T-cell (primary cell): Measurements from ENCODE around the gene ADSL. TPM values are rescaled to one million over a fixed set of nuclear protein-coding genes. Genes with fewer than 3 reads are reported as not detected.
"Not testable (repeated sequence)": the region's sequence is repeated elsewhere in the genome, so short reads cannot be mapped to it uniquely, and the experiment has no call there.

Experiments used
- ATAC-seq, 4 experiments: fragments of 200-7000 bp in 3 of 4; fragments of 150-1000 bp in 1 of 4; cut with Tn5 transposase; replicated peaks in 1 of 4; 1 replicate in 3 of 4; 2 replicates in 1 of 4; pipeline ENCODE4 v1.10.0; 2021; ENCODE audit warnings: moderate library complexity in 3 of 4, mild to moderate bottlenecking in 2 of 4, moderate number of reproducible peaks in 1 of 4
- CTCF ChIA-PET, 2 donors: fragments of 300-600 bp; sonication (Branson Sonifier 250); formaldehyde crosslinking; loops; one replicate each; lab custom pipeline; 2022; ENCODE audit warnings: antibody characterized with exemption in 2 of 2; lab: Charles Lee
- POLR2A ChIA-PET, 2 donors: fragments of 300-600 bp; sonication (Branson Sonifier 250); formaldehyde crosslinking; loops; one replicate each; lab custom pipeline; 2022; ENCODE audit warnings: antibody characterized with exemption in 2 of 2; lab: Charles Lee
- DNase-seq, 35 experiments: peaks; one replicate each; pipeline versions ENCODE4 v3.0.0 to v3.0.0-alpha.2; 2013 to 2023
- H3K27ac ChIP-seq: one replicate; pipeline ENCODE4 v1.5.1; 2013; ENCODE audit warnings: low read length
- H3K27me3 ChIP-seq, 2 experiments: replicated peaks in 1 of 2; 1 replicate in 1 of 2; 2 replicates in 1 of 2; pipeline versions ENCODE4 v1.6.1 to v1.7.0; 2013; ENCODE audit warnings: low read length in 1 of 2, mixed read lengths in 1 of 2; ENCODE audit not compliant: control insufficient read depth in 2 of 2, insufficient read depth in 2 of 2; ENCODE audit errors: extremely low read depth in 1 of 2
- H3K36me3 ChIP-seq, 2 donors: 1 replicate in 1 of 2; 2 replicates in 1 of 2; pipeline versions ENCODE4 v1.6.1 to v1.7.0; 2013; ENCODE audit warnings: low read length in 1 of 2; ENCODE audit not compliant: control insufficient read depth in 2 of 2, insufficient read depth in 1 of 2; ENCODE audit errors: extremely low read depth in 1 of 2
- H3K4me1 ChIP-seq, 2 experiments: 1 replicate in 1 of 2; 2 replicates in 1 of 2; pipeline versions ENCODE4 v1.6.1 to v1.7.0; 2013; ENCODE audit warnings: low read length in 2 of 2, mixed read lengths in 1 of 2; ENCODE audit not compliant: insufficient read depth in 2 of 2, control insufficient read depth in 1 of 2; ENCODE audit errors: extremely low read depth in 1 of 2
- H3K4me3 ChIP-seq, 2 donors: 1 replicate in 1 of 2; 2 replicates in 1 of 2; pipeline versions ENCODE4 v1.5.1 to v1.7.0; 2013; ENCODE audit warnings: mild to moderate bottlenecking in 2 of 2, low read length in 1 of 2, moderate library complexity in 1 of 2; ENCODE audit not compliant: control insufficient read depth in 1 of 2; ENCODE audit errors: extremely low read depth in 1 of 2
- H3K9me3 ChIP-seq: 2 replicates; pipeline ENCODE4 v1.7.0; 2013
- H3K27ac Mint-ChIP-seq, 2 donors: one replicate each; pipeline ENCODE4 v1.8.0; 2020 to 2021; ENCODE audit warnings: mild to moderate bottlenecking in 2 of 2, mixed read lengths in 2 of 2
- H3K27me3 Mint-ChIP-seq, 2 donors: one replicate each; pipeline ENCODE4 v1.8.0; 2021 to 2022; ENCODE audit warnings: mixed read lengths in 2 of 2
- H3K36me3 Mint-ChIP-seq: one replicate; pipeline ENCODE4 v1.8.0; 2021; ENCODE audit warnings: mixed read lengths
- H3K4me1 Mint-ChIP-seq, 3 donors: one replicate each; pipeline ENCODE4 v1.8.0; 2020 to 2022; ENCODE audit warnings: mixed read lengths in 3 of 3, mild to moderate bottlenecking in 1 of 3
- H3K4me3 Mint-ChIP-seq, 3 donors: one replicate each; pipeline ENCODE4 v1.8.0; 2020 to 2022; ENCODE audit warnings: mild to moderate bottlenecking in 3 of 3, mixed read lengths in 3 of 3, moderate library complexity in 3 of 3
- H3K9me3 Mint-ChIP-seq, 3 donors: one replicate each; pipeline ENCODE4 v1.8.0; 2020 to 2022; ENCODE audit warnings: mixed read lengths in 3 of 3
- WGBS: methylation state at CpG from one replicate; pipeline ENCODE4 v1.1.5; 2013; ENCODE audit warnings: missing lambda C conversion rate; ENCODE audit not compliant: insufficient coverage; 5-methylcytosine and 5-hydroxymethylcytosine counted together
- total RNA-seq, 35 experiments: library from RNA in 6 of 35; stranded (reverse) in 6 of 35; fragments of 120-200 nt in 1 of 35; gene quantifications; one replicate each; pipeline versions ENCODE4 v1.2.1 to v1.2.4 and lab custom pipeline; 2013 to 2026

Gene ADSL
- total RNA-seq, 5 donors from 2014 or later (not counting 1 experiment from before 2014, with no cell fraction given), result 64.0 to 84.3 (median 75.1) TPM

DNA sequence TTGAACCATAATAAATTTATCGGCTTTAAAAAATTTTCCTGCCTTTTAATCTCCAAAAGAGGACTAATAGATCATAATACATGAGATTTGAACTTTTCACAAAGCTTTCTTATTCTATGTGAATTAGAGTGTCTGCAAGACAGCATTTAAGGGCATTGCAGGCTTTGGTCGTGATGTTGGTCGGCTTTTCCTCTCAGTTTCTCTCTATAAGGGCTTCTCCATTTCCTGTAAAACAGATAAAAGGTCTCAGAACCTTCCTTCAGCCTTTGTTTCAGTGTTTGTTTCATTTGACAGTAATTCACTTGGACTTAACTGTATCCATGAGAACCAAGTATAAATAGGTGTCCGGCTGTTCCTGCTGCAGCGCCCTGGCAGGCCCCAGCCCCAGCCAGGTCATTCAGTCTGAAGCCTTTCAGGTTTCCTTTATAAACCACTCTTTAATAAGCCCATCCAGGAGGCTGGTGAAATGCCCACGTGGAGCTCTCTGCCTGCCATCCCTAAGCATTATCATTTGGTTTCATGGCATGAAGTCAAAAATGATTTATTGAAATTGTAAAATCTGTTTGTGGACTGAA is 37.2 kb upstream of the ADSL start:
- Histone ChIP-seq H3K4me3 (no peak overlapping the region), H3K27me3 (no peaks in the 10 kb centered on the region), H3K36me3 (peaks cover 0 to 81% of the 10 kb centered on the region in 2 donors), H3K4me1 (peaks cover 15 to 21% of the 10 kb centered on the region in 2 experiments), H3K27ac (no peak overlapping the region), H3K9me3 (no peaks in the 10 kb centered on the region)
- no peaks in the 10 kb centered on the region for H3K9me3 Mint-ChIP-seq
- DNase-seq (no peak), ATAC-seq (peak in 2 of 4 experiments; percentile 41 to 47)
- peak overlapping the region; percentile 75 to 89 for H3K27ac Mint-ChIP-seq
- peaks cover 34 to 39% (median 37%) of the 10 kb centered on the region in 3 donors for H3K4me1 Mint-ChIP-seq
- POLR2A ChIA-PET, result interaction anchor here (0.6 to 0.9 kb wide), 2 partner anchors 16 to 338 kb away, joined by 3 to 14 read pairs; no protein-coding TSS in a partner anchor
- peak overlapping the region in 1 of 3 donors; percentile 54 for H3K4me3 Mint-ChIP-seq
- WGBS, result 100% methylated on average over 1 of the region's 6 CpGs
- H3K36me3 Mint-ChIP-seq, result peaks cover 61% of the 10 kb centered on the region
- CTCF ChIA-PET, result interaction anchor here (0.5 to 1.2 kb wide), 2 partner anchors 39 to 834 kb away, joined by 3 to 6 read pairs; no protein-coding TSS in a partner anchor
- H3K27me3 Mint-ChIP-seq, result no peaks in the 10 kb centered on the region

DNA sequence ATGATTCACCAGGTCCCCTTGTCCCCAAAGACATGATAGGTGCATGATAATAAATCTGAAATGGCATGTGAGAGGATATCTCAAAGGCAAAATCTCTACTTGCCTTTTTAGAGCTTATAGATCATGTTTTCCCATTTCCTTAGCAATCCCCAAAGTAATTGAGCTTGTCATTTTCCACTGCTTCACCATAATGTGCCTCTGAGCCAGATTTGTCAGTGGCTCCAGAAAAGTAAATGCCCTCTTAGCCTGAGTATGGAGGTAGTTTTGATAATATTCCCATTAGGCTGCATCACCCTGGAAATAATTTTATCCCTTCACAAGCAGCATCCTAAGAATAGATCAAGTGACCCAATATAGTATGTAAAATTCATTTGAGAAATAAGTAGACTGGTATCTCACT is 36.7 kb upstream of the ADSL start:
- ChIA-PET CTCF (interaction anchor here (0.5 to 1.2 kb wide), 2 partner anchors 38 to 834 kb away, joined by 3 to 6 read pairs; no protein-coding TSS in a partner anchor), POLR2A (interaction anchor here in 1 of 2 donors (0.9 kb wide), 1 partner anchor 17 kb away, joined by 14 read pairs; no protein-coding TSS in a partner anchor)
- Histone ChIP-seq H3K4me1 (peaks cover 15 to 21% of the 10 kb centered on the region in 2 experiments), H3K36me3 (peaks cover 0 to 86% of the 10 kb centered on the region in 2 donors), H3K27me3 (no peaks in the 10 kb centered on the region), H3K4me3 (no peak overlapping the region), H3K27ac (no peak overlapping the region), H3K9me3 (no peaks in the 10 kb centered on the region)
- Mint-ChIP-seq H3K27ac (peak overlapping the region; percentile 75 to 89), H3K9me3 (no peaks in the 10 kb centered on the region), H3K27me3 (no peaks in the 10 kb centered on the region), H3K36me3 (peaks cover 66% of the 10 kb centered on the region), H3K4me1 (peaks cover 37 to 41% (median 39%) of the 10 kb centered on the region in 3 donors), H3K4me3 (no peak overlapping the region)
- ATAC-seq, result no peak
- no peak for DNase-seq

DNA sequence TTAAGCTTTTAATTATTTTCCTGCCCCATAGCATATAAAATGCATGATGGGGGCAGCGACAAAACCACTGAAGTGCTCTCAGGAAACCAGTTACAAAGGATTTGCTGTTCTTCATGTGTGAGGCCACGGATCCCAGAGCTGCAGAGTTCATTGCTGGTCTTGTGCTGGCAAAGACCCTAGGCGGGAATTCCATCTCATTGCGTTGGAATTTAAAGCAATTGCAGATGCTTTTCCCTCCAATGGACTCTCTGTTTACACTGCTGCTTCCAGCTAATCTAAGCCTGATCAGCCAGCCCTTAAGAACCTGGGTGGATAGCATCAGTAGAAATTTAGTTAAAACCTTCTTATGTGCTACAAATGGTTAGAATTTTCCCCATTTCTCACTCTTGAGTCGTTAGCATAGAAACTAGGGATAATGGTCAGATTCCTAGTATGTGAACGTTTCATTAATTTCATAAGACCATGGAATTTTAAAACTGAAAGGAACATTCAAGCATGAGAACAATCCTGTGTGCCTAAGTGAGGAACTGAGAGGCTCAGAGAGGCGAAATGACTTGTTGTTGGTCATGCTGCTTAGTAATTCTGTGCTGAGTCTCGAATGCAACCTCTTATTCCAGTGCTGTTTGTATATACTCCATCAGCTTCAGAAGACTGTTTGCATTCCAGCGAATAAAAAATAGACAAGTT is 36.1 kb upstream of the ADSL start:
- ChIA-PET POLR2A (interaction anchor here in 1 of 2 donors (0.9 kb wide), 1 partner anchor 17 kb away, joined by 14 read pairs; no protein-coding TSS in a partner anchor), CTCF (interaction anchor here in 1 of 2 donors (1.2 kb wide), 1 partner anchor 37 kb away, joined by 3 read pairs; no protein-coding TSS in a partner anchor)
- no peaks in the 10 kb centered on the region for H3K9me3 ChIP-seq
- 88% methylated on average over 2 of the region's 9 CpGs for WGBS
- peak overlapping the region; percentile 75 to 89 for H3K27ac Mint-ChIP-seq
- H3K4me3 Mint-ChIP-seq, result no peak overlapping the region
- no peaks in the 10 kb centered on the region for H3K27me3 ChIP-seq
- H3K27ac ChIP-seq, result no peak overlapping the region
- peaks cover 15 to 21% of the 10 kb centered on the region in 2 experiments for H3K4me1 ChIP-seq
- H3K36me3 ChIP-seq, result peaks cover 0 to 82% of the 10 kb centered on the region in 2 donors
- peaks cover 69% of the 10 kb centered on the region for H3K36me3 Mint-ChIP-seq
- H3K4me3 ChIP-seq, result no peak overlapping the region
- no peaks in the 10 kb centered on the region for H3K9me3 Mint-ChIP-seq
- ATAC-seq (no peak), DNase-seq (no peak)
- no peaks in the 10 kb centered on the region for H3K27me3 Mint-ChIP-seq
- H3K4me1 Mint-ChIP-seq, result peaks cover 37 to 42% (median 39%) of the 10 kb centered on the region in 3 donors

DNA sequence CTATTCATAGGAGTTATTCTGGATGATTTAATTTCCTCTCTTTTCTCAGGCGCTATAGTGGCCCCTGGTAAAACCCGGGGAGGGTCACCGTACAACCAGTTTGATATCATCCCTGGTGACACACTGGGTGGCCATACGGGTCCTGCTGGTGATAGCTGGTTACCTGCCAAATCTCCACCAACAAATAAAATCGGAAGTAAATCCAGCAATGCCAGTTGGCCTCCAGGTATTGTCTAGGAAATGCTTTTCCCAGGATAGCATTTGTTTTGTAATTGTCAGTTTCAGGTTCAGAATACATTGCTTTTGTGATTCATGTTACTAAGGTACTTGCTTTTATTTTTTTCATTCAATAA is 35.6 kb upstream of the ADSL start:
- Histone ChIP-seq H3K27ac (no peak overlapping the region), H3K4me3 (no peak overlapping the region), H3K27me3 (no peaks in the 10 kb centered on the region), H3K9me3 (no peaks in the 10 kb centered on the region), H3K36me3 (peaks cover 3 to 82% of the 10 kb centered on the region in 2 donors), H3K4me1 (peaks cover 15 to 21% of the 10 kb centered on the region in 2 experiments)
- H3K4me1 Mint-ChIP-seq, result peaks cover 39 to 46% (median 40%) of the 10 kb centered on the region in 3 donors
- no peak overlapping the region for H3K4me3 Mint-ChIP-seq
- no peak for DNase-seq
- CTCF ChIA-PET, result no interaction called here
- POLR2A ChIA-PET, result no interaction called here
- H3K9me3 Mint-ChIP-seq, result no peaks in the 10 kb centered on the region
- 100% methylated on average over 1 of the region's 5 CpGs for WGBS
- peaks cover 71% of the 10 kb centered on the region for H3K36me3 Mint-ChIP-seq
- H3K27ac Mint-ChIP-seq, result peak overlapping the region; percentile 28 to 49
- ATAC-seq, result no peak
- H3K27me3 Mint-ChIP-seq, result no peaks in the 10 kb centered on the region

DNA sequence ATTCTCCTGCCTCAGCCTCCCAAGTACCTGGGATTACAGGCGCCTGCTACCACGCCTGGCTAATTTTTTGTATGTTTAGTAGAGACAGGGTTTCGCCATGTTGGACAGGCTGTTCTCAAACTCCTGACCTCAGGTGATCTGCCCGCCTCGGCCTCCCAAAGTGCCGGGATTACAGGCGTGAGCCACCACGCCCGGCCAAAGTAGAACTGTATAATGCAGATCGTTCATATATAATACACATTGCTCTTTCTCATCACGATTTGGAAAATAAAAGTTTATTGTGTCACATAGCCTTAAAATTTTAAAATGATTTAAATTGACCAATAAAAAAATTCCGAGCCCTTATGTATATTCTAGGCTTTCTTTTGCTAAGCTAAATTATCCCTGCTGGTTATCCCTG is 34.7 kb upstream of the ADSL start:
- CTCF ChIA-PET, result interaction anchor here in 1 of 2 donors (0.6 kb wide), 1 partner anchor 241 kb away, joined by 7 read pairs; no protein-coding TSS in a partner anchor
- no CpG with 5 or more reads among the region's 12 CpGs for WGBS
- H3K27me3 Mint-ChIP-seq, H3K4me3 ChIP-seq, H3K27me3 ChIP-seq, H3K9me3 Mint-ChIP-seq, ATAC-seq, H3K27ac ChIP-seq, DNase-seq, POLR2A ChIA-PET, H3K9me3 ChIP-seq, H3K4me3 Mint-ChIP-seq: not testable (repeated sequence)
- H3K36me3 ChIP-seq, result peaks cover 3 to 88% of the 10 kb centered on the region in 2 donors
- Mint-ChIP-seq H3K36me3 (peaks cover 75% of the 10 kb centered on the region), H3K4me1 (peaks cover 41 to 46% (median 43%) of the 10 kb centered on the region in 3 donors), H3K27ac (peak overlapping the region in 1 of 2 donors; percentile 56)
- peaks cover 15 to 21% of the 10 kb centered on the region in 2 experiments for H3K4me1 ChIP-seq

DNA sequence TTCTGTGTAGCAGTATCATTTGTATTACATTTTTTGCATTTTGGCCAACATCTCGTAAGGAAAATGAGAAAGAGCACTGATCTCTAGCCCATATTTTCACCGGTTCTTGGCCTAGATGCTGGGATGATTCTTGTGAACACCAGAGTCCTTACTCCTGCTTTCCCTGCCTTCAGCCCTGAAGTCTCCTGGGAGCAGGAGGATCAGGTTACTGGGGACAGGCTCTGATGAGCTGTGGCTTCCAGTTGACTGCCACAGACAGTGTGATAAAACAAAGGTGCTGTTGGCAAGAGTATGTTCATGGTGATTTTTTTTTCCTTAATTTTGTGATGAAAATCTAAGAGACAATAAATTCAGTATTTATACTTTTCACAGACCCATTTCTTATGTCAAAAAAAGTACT is 34.2 kb upstream of the ADSL start:
- ATAC-seq (no peak), DNase-seq (no peak)
- Mint-ChIP-seq H3K9me3 (no peaks in the 10 kb centered on the region), H3K27me3 (no peaks in the 10 kb centered on the region), H3K36me3 (peaks cover 79% of the 10 kb centered on the region), H3K4me1 (peaks cover 43 to 48% (median 45%) of the 10 kb centered on the region in 3 donors), H3K4me3 (no peak overlapping the region), H3K27ac (peak overlapping the region in 1 of 2 donors; percentile 56)
- Histone ChIP-seq H3K4me1 (peaks cover 15 to 21% of the 10 kb centered on the region in 2 experiments), H3K27ac (no peak overlapping the region), H3K36me3 (peaks cover 3 to 90% of the 10 kb centered on the region in 2 donors), H3K27me3 (no peaks in the 10 kb centered on the region), H3K4me3 (no peak overlapping the region), H3K9me3 (no peaks in the 10 kb centered on the region)
- POLR2A ChIA-PET, result no interaction called here
- CTCF ChIA-PET, result interaction anchor here in 1 of 2 donors (0.6 kb wide), 1 partner anchor 241 kb away, joined by 7 read pairs; no protein-coding TSS in a partner anchor
- WGBS, result 100% methylated on average over 2 of the region's 2 CpGs
